ENCODE results near the gene ZNF814. TPM values are rescaled to one million over a fixed set of nuclear protein-coding genes. Genes with fewer than 3 reads are reported as not detected.
"Not testable (repeated sequence)": the region's sequence is repeated elsewhere in the genome, so short reads cannot be mapped to it uniquely, and the experiment has no call there.

The ZNF814 gene
- total RNA-seq, 1 experiment from 2014 or later, result 4.8 TPM

DNA sequence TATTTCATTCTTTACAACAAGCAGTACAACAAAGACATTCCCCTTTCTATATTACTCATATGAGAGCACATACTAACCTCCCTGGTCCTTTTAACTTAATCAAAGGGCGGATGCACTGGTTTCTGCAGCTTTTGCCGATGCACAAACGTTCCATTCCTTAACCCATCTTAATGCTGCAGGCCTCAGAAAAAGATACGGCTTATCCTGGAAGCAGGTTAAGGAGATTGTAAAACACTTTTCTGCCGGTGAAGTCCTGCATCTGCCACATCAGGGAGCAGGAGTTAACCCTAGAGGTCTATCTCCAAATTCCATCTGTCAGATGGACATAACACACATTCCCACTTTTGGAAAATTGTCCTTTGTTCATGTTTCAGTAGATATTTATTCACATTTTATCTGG is 11.5 kb upstream of the ZNF814 start:
- CTCF ChIA-PET, result no interaction called here

DNA sequence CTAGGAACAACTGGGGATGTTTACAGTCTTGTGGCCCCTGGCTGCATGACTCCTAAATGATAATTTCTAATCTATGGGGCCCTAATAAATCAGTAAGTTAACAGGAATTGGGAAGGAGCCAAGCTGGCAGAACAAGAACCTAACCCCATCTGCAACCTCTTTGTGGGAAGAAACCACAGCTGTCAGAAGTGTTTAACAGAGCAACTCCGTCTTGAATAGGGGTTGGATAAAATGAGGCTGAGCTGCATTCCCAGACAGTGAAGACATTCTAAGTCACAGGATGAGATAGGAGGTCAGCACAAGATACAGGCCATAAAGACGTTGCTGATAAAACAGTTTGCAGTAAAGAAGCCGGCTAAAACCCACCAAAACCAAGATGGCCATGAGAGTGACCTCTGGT is 1.9 kb upstream of the ZNF814 start:
- DNase-seq (ENCODE audit: low read depth, low spot score); ATAC-seq; H3K27me3 ChIP-seq (ENCODE audit: control insufficient read depth, insufficient read depth, low read length); POLR2A ChIA-PET; H3K9me3 ChIP-seq (ENCODE audit: control insufficient read depth, insufficient read depth, low read depth, low read length); CTCF ChIA-PET; H3K4me3 ChIP-seq (ENCODE audit: low read depth in 2 of 2, low read length in 2 of 2); intact Hi-C loops (cut with micrococcal nuclease; ENCODE audit: unreplicated experiment); H3K27ac ChIP-seq (ENCODE audit: low read length); H3K36me3 ChIP-seq (ENCODE audit: control insufficient read depth, insufficient read depth, low read length); H3K4me1 ChIP-seq (ENCODE audit: control insufficient read depth, insufficient read depth, low read length); in situ Hi-C loops (cut with HindIII; ENCODE audit: low pct_unique_long_range_greater_than_20kb, low sequenced_read_pairs); BruUV-seq (replicated peaks): not testable (repeated sequence)

More for the DNA sequence above, 11.5 kb upstream of the ZNF814 start:
- H3K27me3 ChIP-seq (ENCODE audit: control insufficient read depth, insufficient read depth, low read length), result no peaks in the 10 kb centered on the region
- POLR2A ChIA-PET, result no interaction called here
- BruUV-seq (replicated peaks), result no TSS peak
- in situ Hi-C loops (cut with HindIII; ENCODE audit: low pct_unique_long_range_greater_than_20kb, low sequenced_read_pairs) (no loop called here), intact Hi-C loops (cut with micrococcal nuclease; ENCODE audit: unreplicated experiment) (no loop called here)
- H3K27ac ChIP-seq (ENCODE audit: low read length), result no peak overlapping the region
- no peak for DNase-seq (ENCODE audit: low read depth, low spot score)
- H3K36me3 ChIP-seq (ENCODE audit: control insufficient read depth, insufficient read depth, low read length), result no peaks in the 10 kb centered on the region
- H3K4me1 ChIP-seq (ENCODE audit: control insufficient read depth, insufficient read depth, low read length), result no peaks in the 10 kb centered on the region
- no peak for TF ChIP-seq SIN3A (IDR thresholded peaks at IDR 0.05; ENCODE audit: borderline replicate concordance, insufficient read depth, low read depth, low read length)
- TF ChIP-seq, protein P1, sequence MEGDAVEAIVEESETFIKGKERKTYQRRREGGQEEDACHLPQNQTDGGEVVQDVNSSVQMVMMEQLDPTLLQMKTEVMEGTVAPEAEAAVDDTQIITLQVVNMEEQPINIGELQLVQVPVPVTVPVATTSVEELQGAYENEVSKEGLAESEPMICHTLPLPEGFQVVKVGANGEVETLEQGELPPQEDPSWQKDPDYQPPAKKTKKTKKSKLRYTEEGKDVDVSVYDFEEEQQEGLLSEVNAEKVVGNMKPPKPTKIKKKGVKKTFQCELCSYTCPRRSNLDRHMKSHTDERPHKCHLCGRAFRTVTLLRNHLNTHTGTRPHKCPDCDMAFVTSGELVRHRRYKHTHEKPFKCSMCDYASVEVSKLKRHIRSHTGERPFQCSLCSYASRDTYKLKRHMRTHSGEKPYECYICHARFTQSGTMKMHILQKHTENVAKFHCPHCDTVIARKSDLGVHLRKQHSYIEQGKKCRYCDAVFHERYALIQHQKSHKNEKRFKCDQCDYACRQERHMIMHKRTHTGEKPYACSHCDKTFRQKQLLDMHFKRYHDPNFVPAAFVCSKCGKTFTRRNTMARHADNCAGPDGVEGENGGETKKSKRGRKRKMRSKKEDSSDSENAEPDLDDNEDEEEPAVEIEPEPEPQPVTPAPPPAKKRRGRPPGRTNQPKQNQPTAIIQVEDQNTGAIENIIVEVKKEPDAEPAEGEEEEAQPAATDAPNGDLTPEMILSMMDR (IDR thresholded peaks at IDR 0.05), result no peak
- H3K4me3 ChIP-seq (ENCODE audit: low read depth in 2 of 2, low read length in 2 of 2), result no peak overlapping the region
- no peak for ATAC-seq
- H3K9me3 ChIP-seq (ENCODE audit: control insufficient read depth, insufficient read depth, low read depth, low read length), result 0 out of 2 replicates have a peak, but pooled peaks cover under 1% of the 10 kb centered on the region

DNA sequence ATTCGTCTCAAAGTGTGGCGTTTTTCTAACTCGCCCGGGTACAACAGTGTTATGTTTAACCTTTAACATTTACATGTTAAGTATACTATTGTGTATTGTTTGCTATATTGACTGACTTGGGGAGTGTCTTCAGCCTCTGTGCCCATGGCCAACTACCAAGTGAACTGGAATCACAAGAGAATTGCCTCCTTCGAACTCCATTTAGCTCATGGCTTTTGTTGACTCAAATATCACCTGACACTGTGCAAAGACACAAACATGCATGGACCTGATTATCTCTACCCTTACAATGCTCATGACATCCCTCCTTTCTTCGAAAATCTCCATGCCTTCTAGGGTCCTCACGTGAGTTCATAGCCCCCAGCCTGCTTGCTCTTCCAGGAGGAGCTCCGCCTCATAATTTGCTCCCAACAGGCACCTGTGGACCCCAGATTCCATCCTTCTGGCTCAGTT is 704 bp downstream of the ZNF814 start:
- Histone ChIP-seq H3K27me3 (ENCODE audit: control insufficient read depth, insufficient read depth, low read length) (no peaks in the 10 kb centered on the region), H3K4me1 (ENCODE audit: control insufficient read depth, insufficient read depth, low read length) (no peaks in the 10 kb centered on the region), H3K27ac (ENCODE audit: low read length) (no peak overlapping the region), H3K9me3 (ENCODE audit: control insufficient read depth, insufficient read depth, low read depth, low read length) (no peaks in the 10 kb centered on the region; the same call in 1 of the 2 replicates), H3K4me3 (ENCODE audit: low read depth in 2 of 2, low read length in 2 of 2) (peak overlapping the region in 1 of 2 experiments; percentile 11; a peak in 1 of 4 replicates), H3K36me3 (ENCODE audit: control insufficient read depth, insufficient read depth, low read length) (no peaks in the 10 kb centered on the region)
- DNase-seq (ENCODE audit: low read depth, low spot score) (no peak), ATAC-seq (no peak)
- ChIA-PET CTCF (no interaction called here), POLR2A (interaction anchor here (0.6 kb wide), 1 partner anchor 142 kb away, joined by 4 read pairs; no protein-coding TSS in a partner anchor)
- in situ Hi-C loops (cut with HindIII; ENCODE audit: low pct_unique_long_range_greater_than_20kb, low sequenced_read_pairs) (no loop called here), intact Hi-C loops (cut with micrococcal nuclease; ENCODE audit: unreplicated experiment) (no loop called here)
- TF ChIP-seq POLR2AphosphoS5 (IDR thresholded peaks at IDR 0.05; ENCODE audit: low read depth, low read length) (no peak), SIN3A (IDR thresholded peaks at IDR 0.05; ENCODE audit: borderline replicate concordance, insufficient read depth, low read depth, low read length) (no peak), TCF7L2 (IDR thresholded peaks at IDR 0.05; ENCODE audit: low read depth, low read length) (no peak)
- TF ChIP-seq, protein P2, sequence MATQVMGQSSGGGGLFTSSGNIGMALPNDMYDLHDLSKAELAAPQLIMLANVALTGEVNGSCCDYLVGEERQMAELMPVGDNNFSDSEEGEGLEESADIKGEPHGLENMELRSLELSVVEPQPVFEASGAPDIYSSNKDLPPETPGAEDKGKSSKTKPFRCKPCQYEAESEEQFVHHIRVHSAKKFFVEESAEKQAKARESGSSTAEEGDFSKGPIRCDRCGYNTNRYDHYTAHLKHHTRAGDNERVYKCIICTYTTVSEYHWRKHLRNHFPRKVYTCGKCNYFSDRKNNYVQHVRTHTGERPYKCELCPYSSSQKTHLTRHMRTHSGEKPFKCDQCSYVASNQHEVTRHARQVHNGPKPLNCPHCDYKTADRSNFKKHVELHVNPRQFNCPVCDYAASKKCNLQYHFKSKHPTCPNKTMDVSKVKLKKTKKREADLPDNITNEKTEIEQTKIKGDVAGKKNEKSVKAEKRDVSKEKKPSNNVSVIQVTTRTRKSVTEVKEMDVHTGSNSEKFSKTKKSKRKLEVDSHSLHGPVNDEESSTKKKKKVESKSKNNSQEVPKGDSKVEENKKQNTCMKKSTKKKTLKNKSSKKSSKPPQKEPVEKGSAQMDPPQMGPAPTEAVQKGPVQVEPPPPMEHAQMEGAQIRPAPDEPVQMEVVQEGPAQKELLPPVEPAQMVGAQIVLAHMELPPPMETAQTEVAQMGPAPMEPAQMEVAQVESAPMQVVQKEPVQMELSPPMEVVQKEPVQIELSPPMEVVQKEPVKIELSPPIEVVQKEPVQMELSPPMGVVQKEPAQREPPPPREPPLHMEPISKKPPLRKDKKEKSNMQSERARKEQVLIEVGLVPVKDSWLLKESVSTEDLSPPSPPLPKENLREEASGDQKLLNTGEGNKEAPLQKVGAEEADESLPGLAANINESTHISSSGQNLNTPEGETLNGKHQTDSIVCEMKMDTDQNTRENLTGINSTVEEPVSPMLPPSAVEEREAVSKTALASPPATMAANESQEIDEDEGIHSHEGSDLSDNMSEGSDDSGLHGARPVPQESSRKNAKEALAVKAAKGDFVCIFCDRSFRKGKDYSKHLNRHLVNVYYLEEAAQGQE (IDR thresholded peaks at IDR 0.05; ENCODE audit: insufficient read depth in 1 of 2, low read depth in 2 of 2, low read length in 1 of 2), result no peak
- TF ChIP-seq, protein P1 (IDR thresholded peaks at IDR 0.05), result no peak
- BruUV-seq (replicated peaks), result no TSS peak
